LoVo (cell line): ENCODE data around the gene NADSYN1.

Source experiments
- DNase-seq: peaks from one replicate; pipeline ENCODE4 v3.0.0-alpha.2; 2016; ENCODE audit warnings: low spot score

Gene NADSYN1

GRCh38 chr11:71433648-71434450 is 19.2 kb upstream of the NADSYN1 start:
- no peak for DNase-seq

GRCh38 chr11:71434576-71435130 is 18.4 kb upstream of the NADSYN1 start:
- DNase-seq, result no peak

GRCh38 chr11:71435278-71435951 is 17.6 kb upstream of the NADSYN1 start:
- no peak for DNase-seq

DNA sequence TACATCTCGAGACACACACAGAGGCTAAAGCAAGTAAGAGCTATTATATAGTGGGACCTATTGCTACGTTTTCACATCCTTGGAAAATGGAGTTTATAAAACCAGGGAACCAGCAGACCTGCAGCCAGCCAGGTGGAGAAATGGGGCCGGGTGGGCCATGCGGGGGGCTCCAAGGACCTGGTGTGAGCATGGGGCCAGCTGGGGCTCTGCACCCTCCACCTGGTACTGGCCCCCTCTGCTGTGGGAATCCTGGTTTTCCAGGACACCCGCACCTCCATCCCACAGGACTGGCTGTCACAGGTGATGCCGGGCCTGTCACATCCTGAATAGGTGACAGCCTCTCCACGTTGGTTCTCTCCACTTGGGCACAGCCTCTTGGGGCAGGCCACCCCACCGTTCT is 16.1 kb upstream of the NADSYN1 start:
- DNase-seq, result no peak

- DNase-seq, result no peak
Measured at GRCh38 chr11:71437399-71437798, 15.6 kb upstream of the NADSYN1 start.

- DNase-seq, result no peak
Measured at GRCh38 chr11:71437879-71438278, 15.1 kb upstream of the NADSYN1 start.

DNA sequence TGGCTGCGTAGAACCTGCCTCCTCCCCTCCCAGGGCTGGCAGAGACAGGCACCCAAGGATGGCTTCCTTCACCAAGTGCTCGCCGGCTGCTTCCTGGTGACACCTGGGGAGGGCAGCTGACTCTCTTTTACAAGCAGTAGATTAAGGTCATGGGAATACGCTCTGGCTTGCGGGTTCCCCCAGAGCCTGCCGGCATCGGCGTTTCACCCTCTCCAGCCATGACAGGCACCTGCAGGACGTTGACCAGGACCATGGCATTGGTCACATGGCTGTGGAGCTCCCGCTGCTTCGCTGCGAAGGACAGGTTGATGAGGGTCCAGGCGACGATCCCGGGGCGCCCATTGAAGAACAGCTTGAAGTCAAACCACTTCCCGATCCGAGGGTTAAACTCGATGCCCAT is 14.4 kb upstream of the NADSYN1 start:
- no peak for DNase-seq

- DNase-seq, result no peak
Measured at GRCh38 chr11:71440021-71440755, 12.8 kb upstream of the NADSYN1 start.

- no peak for DNase-seq
Measured at GRCh38 chr11:71441251-71441650, 11.8 kb upstream of the NADSYN1 start.

GRCh38 chr11:71442123-71442522 is 10.9 kb upstream of the NADSYN1 start:
- DNase-seq, result no peak

GRCh38 chr11:71442880-71443279 is 10.1 kb upstream of the NADSYN1 start:
- DNase-seq, result no peak

DNA sequence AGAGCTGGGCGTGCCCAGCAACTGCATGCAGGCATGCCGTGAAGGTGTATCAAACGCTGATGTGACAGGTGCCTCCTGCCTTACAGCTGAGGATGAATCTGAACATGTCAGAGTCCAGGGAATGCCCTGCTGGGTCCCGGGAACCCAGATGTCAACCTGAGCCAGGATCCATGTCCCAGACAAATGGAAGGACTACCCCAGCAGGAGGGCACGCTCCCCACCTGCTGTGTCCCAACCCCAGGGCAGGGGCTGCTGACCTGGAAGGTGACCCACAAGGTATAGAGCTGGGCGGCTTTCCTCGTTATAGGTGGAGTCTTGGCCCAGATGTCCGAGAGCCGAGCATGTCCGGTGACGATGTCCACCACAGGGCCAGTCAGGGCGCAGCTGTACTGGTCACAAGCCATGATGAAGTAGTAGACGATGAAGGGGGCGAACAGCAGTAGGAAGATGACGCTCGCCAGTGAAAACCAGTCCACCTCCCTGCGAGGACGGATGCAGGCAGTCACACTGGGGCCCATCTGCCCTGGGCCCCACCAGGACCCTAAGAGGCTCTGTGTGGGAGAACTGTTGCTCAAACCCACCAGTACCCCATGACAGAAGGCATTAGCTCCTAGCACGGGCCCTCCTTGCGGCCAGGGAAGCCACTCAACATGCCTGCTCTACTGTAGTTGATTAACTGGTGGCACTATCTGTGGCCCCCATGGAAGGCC is 9.1 kb upstream of the NADSYN1 start:
- no peak for DNase-seq

- DNase-seq, result no peak
Measured at GRCh38 chr11:71444811-71445210, 8.2 kb upstream of the NADSYN1 start.

- no peak for DNase-seq
Measured at GRCh38 chr11:71446150-71446549, 6.9 kb upstream of the NADSYN1 start.

DNA sequence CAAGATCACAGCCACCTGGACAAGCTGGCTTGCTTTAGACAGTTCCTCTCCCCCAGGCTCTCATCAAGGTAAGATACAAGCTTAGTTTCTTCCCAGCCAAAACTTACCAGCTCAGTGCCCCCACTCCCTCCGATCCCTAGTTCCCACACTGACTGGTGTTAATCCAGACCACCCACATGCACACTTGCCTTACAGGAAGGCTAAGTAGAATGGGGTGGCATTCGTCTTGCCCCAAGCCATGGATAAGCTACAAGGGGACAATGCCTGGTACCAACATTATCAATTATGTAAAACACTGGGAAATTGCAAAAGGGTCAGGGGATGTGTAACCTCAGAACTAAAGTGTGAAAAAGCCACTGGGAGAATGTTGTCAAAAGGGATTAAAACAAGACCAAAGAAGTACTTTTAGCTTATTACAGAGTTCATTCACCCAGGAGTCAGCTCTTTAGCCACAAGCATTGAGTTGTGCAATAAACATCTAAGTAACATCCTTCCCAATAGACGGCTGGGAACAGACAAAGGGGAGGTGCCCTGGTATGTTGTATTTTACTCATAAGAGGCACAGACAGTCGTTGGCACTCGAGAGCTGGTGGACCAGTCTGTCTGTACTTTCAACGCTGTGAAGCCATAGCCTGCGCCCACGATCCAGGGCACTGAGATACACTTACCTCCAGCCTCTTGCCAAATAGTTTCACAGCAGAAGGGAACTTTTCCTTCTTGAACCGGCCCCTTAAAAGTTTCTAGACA is 5.9 kb upstream of the NADSYN1 start:
- DNase-seq, result no peak

DNA sequence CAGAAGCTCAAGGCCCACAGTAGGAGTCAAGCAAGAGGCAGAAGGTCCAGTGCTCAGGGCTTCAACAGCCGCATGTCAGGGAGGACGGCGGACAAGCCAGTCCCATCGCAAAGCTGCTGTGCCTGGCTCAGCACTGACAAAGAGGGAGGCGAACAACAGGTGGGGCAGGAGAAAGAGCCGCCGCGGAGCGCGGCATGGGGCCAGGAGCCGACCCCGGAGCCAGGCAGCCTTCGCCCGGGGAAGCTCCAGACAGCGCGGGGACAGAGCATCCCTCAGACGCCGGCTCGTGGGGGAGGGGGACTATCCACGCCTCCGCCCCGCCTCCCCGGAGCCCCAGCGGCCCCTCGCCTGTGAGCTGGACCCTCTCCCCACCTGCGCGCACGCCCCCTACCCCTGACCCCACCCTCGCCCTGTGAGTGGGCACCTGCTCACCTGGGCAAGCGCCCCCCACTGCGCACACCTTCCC is 5.2 kb upstream of the NADSYN1 start:
- DNase-seq, result no peak

- DNase-seq, result peak; percentile 96
Measured at GRCh38 chr11:71448257-71449171, 4.5 kb upstream of the NADSYN1 start, which contains the start of gene DHCR7. Gene DHCR7, minus strand, starts transcription at chr11:71448393. Its CDS starts 3,441 bp downstream, at chr11:71444952.

DNA sequence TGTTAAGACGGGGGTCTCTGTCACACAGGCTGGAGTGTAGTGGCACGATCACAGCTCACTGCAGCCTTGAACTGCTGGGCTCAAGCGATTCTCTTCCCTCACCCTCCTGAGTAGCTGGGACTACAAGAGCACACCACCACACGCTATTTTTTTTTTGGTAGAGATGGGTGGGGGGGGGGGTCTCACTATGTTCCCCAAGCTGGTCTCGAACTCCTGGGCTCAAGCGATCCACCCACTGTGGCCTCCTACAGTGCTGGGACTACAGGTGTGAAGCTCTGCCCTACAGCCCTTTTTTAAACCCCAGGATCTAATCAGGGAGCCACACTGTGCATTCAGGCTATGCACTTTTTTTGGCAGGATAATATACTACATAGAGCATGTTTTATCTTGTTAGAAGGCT is 3.4 kb upstream of the NADSYN1 start:
- no peak for DNase-seq

DNA sequence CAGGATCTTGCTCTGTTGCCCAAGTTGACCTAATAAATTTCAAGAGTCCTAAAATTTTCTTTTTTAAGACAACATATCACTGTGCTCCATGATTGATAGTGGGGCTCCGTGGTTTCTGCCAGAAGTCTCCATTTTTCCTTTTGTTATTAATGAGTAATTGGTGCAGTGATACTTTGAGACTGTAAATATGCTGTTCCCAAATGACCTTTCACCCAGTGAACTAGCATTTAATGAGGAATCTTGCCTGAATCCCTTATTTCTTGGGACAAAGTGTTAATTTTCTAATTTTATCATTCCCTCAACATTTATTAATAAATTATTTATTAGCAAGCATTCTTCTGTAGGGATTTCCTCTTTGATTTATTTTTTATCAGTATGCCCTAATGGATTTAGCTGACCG is 2.5 kb upstream of the NADSYN1 start:
- no peak for DNase-seq

GRCh38 chr11:71450939-71451338 is 2.1 kb upstream of the NADSYN1 start:
- DNase-seq, result no peak
